GDM1 (cell line): ENCODE measurements around the gene LEFTY1.
"Not testable (repeated sequence)": the region's sequence is repeated elsewhere in the genome, so short reads cannot be mapped to it uniquely, and the experiment has no call there.

Experiments
- DNase-seq: peaks from one replicate; lab custom pipeline; 2025; lab: John Stamatoyannopoulos, UW

Gene LEFTY1, protein sequence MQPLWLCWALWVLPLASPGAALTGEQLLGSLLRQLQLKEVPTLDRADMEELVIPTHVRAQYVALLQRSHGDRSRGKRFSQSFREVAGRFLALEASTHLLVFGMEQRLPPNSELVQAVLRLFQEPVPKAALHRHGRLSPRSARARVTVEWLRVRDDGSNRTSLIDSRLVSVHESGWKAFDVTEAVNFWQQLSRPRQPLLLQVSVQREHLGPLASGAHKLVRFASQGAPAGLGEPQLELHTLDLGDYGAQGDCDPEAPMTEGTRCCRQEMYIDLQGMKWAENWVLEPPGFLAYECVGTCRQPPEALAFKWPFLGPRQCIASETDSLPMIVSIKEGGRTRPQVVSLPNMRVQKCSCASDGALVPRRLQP

DNA sequence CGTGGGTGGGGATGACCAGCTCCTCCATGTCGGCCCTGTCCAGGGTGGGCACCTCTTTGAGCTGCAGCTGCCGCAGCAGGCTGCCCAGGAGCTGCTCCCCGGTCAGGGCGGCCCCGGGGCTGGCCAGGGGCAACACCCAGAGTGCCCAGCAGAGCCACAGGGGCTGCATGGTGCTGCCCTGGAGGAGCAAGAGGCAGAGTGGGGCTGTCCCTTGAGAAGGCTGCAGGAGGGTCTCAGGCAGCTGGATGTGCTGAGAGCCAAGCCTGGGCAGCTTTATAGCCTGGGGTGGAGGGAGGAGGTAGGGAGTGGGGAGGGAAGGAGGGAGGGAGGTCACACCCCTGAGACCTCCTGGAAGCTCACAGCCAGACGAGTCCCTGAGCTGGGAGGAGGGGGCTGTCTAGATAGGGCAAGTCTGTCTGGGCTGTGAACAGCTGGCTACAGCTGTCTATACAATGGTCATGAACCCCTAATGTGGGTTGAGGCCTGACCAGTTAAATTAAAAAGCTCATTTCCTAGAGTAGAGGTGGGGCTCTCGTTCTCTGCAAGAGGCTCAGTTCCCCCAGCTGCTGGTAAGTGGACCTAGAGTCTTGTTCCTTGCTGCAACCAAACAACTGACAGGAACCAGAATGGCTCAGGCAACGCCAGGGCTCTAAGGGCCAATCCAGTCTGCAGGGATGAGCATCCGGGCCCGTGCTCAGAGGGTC, at the start of gene LEFTY1:
LEFTY1 (minus strand) TSS at position 249 of the 704 bp plus-strand sequence; CDS start at position 169, 80 bp downstream.
- no peak for DNase-seq

DNA sequence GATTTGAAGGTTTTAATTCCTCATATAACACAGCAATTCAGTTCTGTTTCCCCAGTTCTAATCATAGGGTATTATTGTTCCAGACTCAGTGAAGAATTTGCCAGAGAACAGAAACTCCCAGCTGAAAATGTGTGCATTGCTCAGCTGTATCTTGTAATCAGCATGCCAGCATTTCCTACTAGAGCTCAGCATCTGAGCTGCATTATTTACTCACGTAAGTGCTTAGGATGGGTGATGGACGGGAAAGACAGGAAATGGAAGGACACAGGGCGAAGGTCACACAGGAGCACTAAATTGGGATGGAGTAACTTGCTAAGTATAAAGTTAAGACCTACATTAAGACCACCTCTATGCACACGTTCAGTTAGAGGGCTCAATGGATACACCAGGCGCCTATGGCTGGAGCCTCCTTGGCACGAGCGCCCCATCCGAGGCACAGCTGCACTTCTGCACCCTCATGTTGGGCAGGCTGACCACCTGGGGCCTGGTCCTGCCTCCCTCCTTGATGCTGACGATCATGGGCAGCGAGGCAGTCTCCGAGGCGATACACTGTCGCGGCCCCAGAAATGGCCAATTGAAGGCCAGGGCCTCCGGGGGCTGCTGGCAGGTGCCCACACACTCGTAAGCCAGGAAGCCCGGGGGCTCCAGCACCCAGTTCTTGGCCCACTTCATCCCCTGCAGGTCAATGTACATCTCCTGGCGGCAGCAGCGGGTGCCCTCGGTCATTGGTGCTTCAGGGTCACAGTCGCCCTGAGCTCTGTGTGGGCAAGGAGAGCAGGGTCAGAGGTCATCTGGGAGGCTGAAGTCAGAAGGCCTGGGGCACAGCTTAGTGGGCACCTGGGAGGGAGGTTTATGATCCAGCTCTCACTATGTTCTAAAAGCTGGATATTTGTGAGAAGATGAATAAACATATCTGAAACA, 48.4 kb upstream of the LEFTY1 start:
- DNase-seq, result no peak

GRCh38 chr1:225936523-225936922, 47.6 kb upstream of the LEFTY1 start:
- DNase-seq, result no peak

DNA sequence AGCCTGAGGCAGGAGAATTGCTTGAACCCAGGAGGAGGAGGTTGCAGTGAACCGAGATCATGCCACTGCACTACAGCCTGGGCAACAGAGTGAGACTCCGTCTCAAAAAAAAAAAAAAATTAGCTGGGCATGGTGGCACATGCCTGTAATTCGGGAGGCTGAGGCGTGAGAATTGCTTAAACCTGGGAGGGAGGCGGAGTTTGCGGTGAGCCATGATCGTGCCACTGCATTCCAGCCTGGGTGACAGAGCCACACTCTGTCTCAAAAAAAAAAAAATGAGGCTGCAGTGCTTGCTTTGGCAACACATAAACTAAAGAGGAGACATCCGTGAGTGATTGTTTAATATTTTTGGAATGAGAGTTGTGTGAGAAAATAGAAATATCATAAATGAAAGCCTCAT, 47.1 kb upstream of the LEFTY1 start:
- DNase-seq, result not testable (repeated sequence)

GRCh38 chr1:225934711-225935110, 45.8 kb upstream of the LEFTY1 start:
- no peak for DNase-seq

DNA sequence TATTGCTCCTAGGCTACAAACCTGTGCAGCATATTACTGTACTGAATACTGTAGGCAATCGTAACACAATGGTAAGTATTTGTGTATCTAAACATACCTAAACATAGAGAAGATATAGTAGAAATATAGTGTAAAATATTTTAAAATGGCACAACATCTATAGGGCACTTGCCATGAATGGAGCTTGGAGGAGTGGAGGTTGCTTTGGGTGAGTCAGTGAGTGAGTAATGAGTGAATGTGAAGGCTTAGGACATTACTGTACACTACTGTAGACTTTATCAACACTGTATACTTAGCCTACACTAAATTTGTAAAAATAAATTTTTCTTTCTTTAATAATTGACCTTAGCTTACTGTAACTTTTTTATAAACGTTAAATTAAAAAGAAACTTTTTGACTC, 44.1 kb upstream of the LEFTY1 start:
- no peak for DNase-seq

GRCh38 chr1:225931270-225932136, 42.6 kb upstream of the LEFTY1 start:
- DNase-seq, result no peak

DNA sequence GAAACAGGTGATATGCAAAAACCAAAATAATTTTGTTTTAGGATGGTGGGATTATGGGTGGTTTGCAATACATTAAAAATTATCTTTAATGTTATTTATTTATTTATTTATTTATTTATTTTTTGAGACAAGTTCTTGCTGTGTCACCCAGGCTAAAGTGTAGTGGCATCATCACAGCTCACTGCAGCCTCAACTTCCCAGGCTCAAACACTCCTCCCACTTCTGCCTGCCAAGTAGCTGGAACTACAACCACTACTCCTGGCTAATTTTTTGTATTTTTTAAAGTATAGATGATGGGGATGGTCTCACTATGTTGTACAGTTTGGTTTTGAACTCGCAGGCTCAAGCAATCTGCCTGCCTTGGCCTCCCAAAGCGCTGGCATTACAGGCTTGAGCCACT, 41.6 kb upstream of the LEFTY1 start:
- DNase-seq, result no peak

GRCh38 chr1:225929462-225929861, 40.5 kb upstream of the LEFTY1 start:
- DNase-seq, result not testable (repeated sequence)

GRCh38 chr1:225928186-225929175, 39.5 kb upstream of the LEFTY1 start:
- DNase-seq, result peak; percentile 34

DNA sequence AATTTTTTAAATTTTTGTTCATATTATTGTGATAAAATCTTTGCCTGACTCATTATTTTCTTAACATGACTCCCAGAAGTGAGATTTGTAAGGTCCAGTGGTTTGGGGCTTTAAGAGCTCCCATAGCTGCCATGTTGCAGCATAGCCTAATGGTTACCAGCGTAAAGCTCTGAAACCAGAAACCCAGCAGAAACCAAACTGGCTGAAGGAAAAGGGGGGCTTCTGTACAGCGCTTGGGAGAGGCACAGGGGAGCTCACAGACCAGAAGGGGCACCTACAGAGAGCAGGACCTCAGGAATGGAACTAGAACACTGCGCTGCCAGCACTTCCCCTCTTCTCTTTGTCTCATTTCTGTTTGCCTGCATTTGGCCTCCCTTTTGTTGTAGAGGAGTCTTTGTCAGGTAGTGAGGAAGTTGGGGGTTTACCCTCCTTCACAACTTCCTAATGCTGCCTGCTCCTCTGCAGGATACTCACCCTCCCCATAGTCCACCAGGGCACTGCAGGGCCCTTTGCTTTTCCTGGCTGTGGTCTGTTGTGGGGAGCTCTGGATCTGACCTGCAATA, 37.7 kb upstream of the LEFTY1 start:
- peak; percentile 42 for DNase-seq

- peak; percentile 96 for DNase-seq
Measured at GRCh38 chr1:225923692-225924555, 35.0 kb upstream of the LEFTY1 start, which contains the start of gene PYCR2. Gene PYCR2 (minus strand): TSS chr1:225924250. CDS start chr1:225924110, 140 bp downstream.

DNA sequence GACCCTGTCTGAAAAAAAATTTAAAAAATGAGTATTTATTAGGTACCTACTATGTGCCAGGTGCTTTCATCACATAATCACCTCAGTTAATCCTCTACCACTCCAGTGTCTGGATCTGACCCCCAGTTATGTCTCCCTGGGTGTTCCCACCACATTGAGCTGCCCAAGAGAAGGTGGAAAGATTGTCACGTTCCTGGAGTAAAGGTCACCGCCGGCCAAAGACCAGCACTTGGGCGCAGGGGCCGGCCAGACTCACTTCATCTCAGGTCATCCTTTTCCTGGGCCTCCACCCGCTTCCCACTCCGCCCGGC, 34.4 kb upstream of the LEFTY1 start:
- DNase-seq, result no peak

DNA sequence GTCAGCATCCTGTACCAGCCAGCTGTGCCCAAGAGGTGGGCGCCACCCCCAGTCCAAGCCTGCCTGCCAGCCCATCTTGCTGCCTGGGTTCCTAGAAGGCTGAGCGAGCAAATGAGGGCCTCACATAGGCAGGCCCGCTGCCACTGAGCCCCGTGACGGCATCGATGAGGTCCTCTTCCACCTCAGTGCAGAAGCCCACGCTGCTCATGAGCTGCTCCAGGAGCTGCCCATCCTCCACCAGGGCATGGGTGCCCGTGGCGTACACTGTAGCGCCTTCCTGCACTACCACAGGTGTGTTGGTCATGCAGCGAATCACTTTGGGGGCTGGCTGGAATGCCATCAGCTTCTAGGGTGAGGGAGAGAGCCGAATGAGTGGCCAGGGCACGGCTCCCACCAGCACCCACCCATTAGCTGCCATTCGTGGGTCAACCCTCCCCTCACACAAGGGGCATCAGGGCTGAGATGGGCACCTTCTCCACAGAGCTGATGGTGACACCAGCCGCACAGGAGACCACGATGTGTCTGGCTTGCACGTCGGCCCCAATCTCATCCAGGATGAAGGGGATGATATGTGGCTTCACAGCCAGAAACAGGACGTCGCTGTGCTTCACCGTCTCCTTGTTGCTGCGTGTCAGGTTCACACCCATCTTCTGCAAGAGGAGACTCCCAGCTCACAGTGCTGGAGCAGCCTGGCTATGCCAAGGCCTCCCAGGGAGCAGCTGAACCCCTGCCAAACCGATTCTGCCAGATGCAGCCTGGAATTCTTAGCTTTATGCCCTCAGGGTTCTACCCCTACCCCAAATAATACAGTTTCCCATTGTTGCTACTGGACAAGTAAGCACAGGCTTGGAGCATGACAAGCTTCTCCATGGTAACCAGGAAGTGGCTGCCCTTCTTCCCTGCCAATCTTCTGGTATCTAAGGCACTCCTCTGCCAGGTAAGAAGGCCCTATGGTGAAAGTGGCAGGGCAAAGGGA, 33.1 kb upstream of the LEFTY1 start:
- no peak for DNase-seq

GRCh38 chr1:225919906-225920305, 31.0 kb upstream of the LEFTY1 start:
- no peak for DNase-seq

DNA sequence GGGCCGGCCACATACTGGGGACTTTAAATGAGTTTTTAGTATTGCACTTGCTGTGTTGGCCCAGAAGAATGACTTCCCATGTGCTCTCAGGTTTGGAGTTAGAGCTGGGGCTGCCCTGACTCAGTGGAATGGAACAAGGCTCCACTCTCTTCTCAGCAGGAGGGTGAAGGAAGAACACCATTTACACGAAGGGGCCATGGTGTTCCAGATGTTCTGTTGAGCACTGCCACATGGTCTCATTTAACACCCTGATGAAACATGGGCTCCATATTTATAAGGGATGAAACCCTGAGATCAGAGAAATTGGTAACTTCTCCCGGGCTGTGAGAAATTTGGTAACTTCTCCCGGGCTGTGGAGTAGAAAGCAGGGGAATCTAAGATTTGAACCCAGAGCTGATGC, 29.3 kb upstream of the LEFTY1 start:
- no peak for DNase-seq

DNA sequence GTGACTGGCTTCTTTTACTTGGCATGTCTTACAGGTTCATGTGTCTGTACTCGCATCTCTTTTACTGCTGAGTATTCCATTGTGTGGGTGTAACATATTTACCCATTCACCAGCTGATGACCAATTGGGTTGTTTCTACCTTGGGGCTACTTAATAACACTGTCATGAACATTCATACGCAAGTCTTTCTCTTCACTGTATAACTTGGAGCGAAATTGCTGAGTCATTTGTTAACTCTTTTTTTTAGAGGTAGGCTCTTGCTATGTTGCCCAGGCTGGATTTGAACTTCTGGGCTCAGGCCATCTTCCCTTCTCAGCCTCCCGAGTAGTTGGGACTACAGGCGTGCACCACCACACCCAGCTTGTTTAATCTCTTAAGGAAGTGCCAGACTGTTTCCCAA, 28.6 kb upstream of the LEFTY1 start:
- DNase-seq, result no peak

- no peak for DNase-seq
Measured at GRCh38 chr1:225917101-225917500, 28.2 kb upstream of the LEFTY1 start.
